Activated CD8-positive, alpha-beta memory T cell treated with anti-CD3 and anti-CD28 coated beads for 1 hour (primary cell): Measurements from ENCODE around the gene FAM20C.

ENCODE experiments used
- DNase-seq, 2 donors: peaks; one replicate each; pipeline ENCODE4 v3.0.0-alpha.2; 2020; ENCODE audit warnings: low read depth in 1 of 2; ENCODE audit errors: extremely low read depth in 1 of 2

FAM20C gene

GRCh38 chr7:208130-208673 is 15.8 kb downstream of the FAM20C start:
- DNase-seq = no peak

GRCh38 chr7:208816-209215 is 16.4 kb downstream of the FAM20C start:
- DNase-seq = no peak

GRCh38 chr7:209416-209815 is 17.0 kb downstream of the FAM20C start:
- no peak for DNase-seq

GRCh38 chr7:209906-210305 is 17.5 kb downstream of the FAM20C start:
- no peak for DNase-seq

GRCh38 chr7:210401-210925 is 18.1 kb downstream of the FAM20C start:
- no peak for DNase-seq

GRCh38 chr7:211033-211714 is 18.8 kb downstream of the FAM20C start:
- DNase-seq = no peak

- no peak for DNase-seq
Measured at GRCh38 chr7:211715-212058, 19.3 kb downstream of the FAM20C start.

- no peak for DNase-seq
Measured at GRCh38 chr7:212754-213153, 20.4 kb downstream of the FAM20C start.

GRCh38 chr7:213324-213993 is 21.1 kb downstream of the FAM20C start:
- no peak for DNase-seq

GRCh38 chr7:214410-215212 is 22.2 kb downstream of the FAM20C start:
- DNase-seq = no peak

- DNase-seq = no peak
Measured at GRCh38 chr7:216360-217300, 24.3 kb downstream of the FAM20C start.

GRCh38 chr7:217781-218180 is 25.4 kb downstream of the FAM20C start:
- DNase-seq = no peak

GRCh38 chr7:218316-218715 is 25.9 kb downstream of the FAM20C start:
- DNase-seq = no peak

GRCh38 chr7:218896-219580 is 26.7 kb downstream of the FAM20C start:
- DNase-seq = no peak

- DNase-seq = no peak
Measured at GRCh38 chr7:219581-220150, 27.3 kb downstream of the FAM20C start.

- no peak for DNase-seq
Measured at GRCh38 chr7:220151-220841, 27.9 kb downstream of the FAM20C start.

GRCh38 chr7:221978-222715 is 29.8 kb downstream of the FAM20C start:
- DNase-seq = no peak

- no peak for DNase-seq
Measured at GRCh38 chr7:222716-223041, 30.3 kb downstream of the FAM20C start.
